VCaP (cell line): ENCODE measurements around the gene PDE4A.

Source experiments
- H3K27ac ChIP-seq: fragments of 450-650 bp; 2 replicates; pipeline ENCODE4 v1.5.1; 2017
- TF ChIP-seq, protein P1 (sequence below): fragments of 450-650 bp; conservative IDR thresholded peaks from 2 replicates; pipeline ENCODE4 v1.5.1; 2017; ENCODE audit warnings: mild to moderate bottlenecking, moderate library complexity

PDE4A gene

DNA sequence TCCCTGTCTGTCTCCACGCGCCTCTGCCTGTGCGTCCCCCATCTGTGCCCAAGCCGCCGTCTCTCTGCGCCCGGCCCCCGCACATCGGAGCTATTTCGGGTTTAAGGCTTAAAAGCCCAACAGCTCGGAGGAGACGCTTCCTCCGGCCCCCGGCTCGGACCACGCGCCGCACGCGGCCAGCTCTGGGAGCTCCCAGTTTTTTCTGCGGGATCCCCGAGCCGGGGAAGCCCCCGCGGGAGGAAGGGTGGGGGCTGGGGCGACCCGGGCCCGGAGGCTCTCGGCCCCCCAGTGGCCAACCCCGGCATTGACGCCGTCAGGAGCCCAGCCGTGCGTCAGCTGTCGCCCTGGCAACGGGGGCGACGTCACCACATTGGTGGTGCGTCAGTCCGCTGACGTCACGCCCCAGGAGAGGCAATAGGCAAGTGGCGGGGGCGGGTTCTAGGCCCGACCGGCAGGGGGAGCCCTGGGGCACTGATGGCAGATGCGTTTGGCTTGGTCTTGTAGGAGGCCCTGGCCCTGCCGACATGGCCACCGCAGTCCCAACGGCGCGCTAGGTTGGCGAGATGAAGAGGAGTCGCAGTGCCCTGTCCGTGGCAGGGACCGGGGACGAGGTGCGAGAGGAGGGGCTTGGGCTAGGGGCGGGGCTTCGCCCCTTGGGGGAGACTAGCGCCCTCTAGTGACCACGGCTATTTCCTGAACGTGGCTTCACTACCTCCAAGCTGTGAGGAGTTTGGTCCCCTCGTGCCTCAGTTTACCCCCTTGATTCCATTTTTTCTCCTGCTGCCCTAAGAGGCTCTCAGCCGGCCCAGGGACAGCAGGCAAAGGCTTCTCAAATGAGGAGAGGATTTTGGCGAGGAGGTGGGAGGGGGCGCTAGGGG, 3.7 kb upstream of the PDE4A start:
- TF ChIP-seq, protein P1, sequence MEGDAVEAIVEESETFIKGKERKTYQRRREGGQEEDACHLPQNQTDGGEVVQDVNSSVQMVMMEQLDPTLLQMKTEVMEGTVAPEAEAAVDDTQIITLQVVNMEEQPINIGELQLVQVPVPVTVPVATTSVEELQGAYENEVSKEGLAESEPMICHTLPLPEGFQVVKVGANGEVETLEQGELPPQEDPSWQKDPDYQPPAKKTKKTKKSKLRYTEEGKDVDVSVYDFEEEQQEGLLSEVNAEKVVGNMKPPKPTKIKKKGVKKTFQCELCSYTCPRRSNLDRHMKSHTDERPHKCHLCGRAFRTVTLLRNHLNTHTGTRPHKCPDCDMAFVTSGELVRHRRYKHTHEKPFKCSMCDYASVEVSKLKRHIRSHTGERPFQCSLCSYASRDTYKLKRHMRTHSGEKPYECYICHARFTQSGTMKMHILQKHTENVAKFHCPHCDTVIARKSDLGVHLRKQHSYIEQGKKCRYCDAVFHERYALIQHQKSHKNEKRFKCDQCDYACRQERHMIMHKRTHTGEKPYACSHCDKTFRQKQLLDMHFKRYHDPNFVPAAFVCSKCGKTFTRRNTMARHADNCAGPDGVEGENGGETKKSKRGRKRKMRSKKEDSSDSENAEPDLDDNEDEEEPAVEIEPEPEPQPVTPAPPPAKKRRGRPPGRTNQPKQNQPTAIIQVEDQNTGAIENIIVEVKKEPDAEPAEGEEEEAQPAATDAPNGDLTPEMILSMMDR: peak; percentile 81
- H3K27ac ChIP-seq: no peak overlapping the region

DNA sequence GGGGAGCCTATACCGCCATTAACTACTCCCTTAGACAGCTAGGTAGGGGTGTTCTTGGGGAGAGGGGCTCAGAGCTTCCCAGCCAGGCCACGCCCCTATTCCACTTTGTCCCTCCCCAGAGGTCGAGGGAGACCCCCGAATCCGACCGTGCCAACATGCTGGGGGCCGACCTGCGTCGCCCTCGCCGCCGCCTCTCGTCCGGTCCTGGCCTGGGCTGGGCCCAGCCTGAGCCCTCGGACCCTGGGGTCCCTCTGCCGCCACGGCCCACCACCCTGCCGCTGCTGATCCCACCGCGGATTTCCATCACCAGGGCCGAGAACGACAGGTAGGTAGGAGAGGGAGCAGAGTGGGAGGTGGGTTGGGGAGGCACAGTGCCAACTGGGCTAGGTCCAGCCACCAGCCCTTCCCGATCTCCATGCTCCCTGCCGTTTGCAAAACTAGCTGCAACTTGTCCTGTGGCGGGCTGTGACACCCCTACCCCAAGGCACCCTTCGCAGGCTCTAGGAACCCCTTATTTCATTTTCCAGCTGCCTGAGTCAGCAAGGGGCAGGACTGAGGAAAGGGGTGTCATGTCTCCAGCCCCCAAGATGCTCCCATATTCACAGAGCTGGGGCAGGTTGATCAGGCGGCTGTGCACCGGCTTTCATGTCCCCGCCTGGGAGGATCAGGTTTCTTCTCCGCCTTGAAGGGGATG, 2.6 kb upstream of the PDE4A start:
- TF ChIP-seq, protein P1: no peak
- no peak overlapping the region for H3K27ac ChIP-seq

DNA sequence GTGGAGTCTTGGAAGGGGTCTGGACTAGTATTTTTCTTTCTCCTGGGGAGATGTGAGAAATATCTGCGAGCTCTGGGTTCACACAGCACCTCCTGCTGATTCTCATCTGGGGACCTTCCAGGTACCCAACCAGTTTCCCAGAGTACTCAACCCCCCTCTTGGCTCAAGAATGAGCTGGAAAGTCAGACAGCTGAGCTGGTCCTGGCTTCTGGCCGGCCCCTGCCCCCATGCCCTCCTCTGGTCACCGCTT, 2.2 kb upstream of the PDE4A start:
- H3K27ac ChIP-seq: no peak overlapping the region
- TF ChIP-seq, protein P1: no peak

DNA sequence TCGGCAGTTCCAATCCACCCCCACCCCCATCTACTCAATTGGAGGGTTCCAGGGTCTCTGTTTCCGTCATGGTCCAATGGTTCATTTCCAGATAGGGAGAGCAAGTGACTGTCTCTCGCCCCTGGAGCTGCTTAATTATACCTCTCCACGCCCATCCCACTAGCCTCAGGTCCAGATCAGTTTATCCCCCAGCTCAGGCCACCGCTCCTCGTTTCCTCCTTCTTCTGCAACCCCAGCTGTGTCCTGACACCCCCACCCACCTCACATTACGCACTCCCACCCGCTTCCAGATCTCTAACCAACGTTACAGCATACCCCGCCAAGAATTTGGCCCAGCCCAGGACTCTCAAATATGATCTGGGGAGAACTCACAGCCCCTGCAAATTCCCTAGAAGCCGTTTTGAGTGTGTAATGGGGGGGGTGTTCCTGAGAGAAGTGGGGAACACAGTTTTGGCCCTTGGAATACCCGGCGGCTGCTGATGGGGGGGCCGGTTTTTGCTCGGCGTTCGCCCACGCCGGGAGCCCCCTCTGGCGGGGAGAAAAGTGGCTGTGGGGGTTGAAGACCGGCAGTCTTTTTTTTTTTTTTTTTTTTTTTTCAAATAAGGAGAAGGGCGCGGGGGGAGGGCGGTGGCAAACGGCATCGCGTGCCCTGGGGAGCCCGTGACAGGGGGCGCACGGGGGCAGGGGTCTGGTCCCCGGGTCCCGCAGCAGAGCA, 1.7 kb upstream of the PDE4A start:
- H3K27ac ChIP-seq: no peak overlapping the region
- TF ChIP-seq, protein P1: no peak

DNA sequence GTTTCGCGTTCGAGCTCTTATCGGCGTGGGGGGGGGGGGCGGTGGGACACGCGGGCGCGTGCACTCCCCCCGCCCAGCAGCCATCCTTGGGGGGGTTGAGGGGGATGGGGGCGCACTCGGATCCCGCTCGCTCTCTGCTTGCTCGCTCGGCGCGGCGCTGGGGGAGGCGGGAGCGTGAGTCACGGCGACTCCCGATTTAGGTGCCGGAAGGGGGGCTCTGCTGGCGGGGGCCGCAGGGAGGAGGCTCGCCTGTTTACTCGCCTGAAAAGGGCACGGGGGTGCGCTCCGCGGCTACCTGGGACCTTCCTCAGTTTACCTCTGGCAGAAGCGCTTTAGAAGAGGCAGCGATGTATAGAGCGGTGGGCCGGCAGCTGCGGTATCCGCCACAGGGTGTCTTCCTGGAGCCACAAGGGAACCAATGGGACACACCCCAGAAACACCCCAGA, 1.1 kb upstream of the PDE4A start:
- H3K27ac ChIP-seq: no peak overlapping the region
- TF ChIP-seq, protein P1: no peak

DNA sequence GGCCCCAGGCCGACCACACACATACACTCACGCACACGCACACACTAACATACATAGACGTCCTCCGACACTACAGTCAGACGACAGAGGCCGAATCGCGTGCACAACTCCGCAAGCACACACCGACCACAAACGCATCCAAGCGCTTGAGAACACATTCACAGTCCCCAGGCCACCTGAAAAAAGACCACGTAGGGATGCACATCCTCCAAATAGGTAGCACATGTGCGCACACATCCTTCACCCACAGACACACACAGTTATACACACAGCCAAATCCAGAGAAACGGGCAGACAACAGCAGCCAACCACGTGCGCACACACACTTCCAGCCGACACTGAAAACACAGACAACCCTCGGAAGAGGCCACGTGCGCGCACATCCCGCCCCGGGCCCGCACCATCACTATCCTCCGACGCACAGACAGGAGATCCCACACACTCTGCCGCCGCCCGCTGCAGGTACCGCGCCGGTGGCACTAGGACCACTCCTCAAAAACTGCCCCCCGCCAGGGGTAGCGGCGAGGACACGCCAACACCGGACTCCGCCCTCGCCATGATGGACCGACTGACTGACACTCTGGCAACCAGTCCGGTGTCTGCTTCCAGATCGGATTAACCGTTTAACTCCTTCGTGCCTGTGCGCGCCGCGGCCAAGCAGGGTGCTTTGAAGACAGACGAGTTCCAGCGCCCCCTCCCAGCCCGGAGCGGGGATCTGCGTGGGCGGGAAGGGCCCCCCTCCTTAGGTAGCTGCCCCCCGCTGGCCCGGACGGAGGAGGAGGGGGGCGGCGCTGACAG, 493 bp upstream of the PDE4A start:
- peak overlapping the region; percentile 11; the same call in 1 of the 2 replicates for H3K27ac ChIP-seq
- TF ChIP-seq, protein P1: no peak
